Neural cell (in vitro differentiated cells): ENCODE results near the gene GAREM2. TPM values are rescaled to one million over a fixed set of nuclear protein-coding genes. Genes with fewer than 3 reads are reported as not detected.

Source experiments
- H2AFZ ChIP-seq: fragments of 200-600, 300-800 bp; sonication (generic), shearing (Covaris generic); 2 replicates; pipeline ENCODE4 v1.6.0; 2014; ENCODE audit warnings: low read depth, mild to moderate bottlenecking, antibody characterized with exemption, low read length, moderate library complexity
- H3F3A ChIP-seq: fragments of 200-600 bp; shearing (Covaris generic); 2 replicates; pipeline ENCODE4 v1.6.1; 2016; ENCODE audit warnings: mild to moderate bottlenecking, moderate library complexity, mixed read lengths, antibody characterized with exemption, low read length; ENCODE audit not compliant: insufficient read depth, poor library complexity, severe bottlenecking
- H3K27ac ChIP-seq: fragments of 200-600, 300-800 bp; sonication (generic), shearing (Covaris generic); 2 replicates; pipeline ENCODE4 v1.5.1; 2014; ENCODE audit warnings: mild to moderate bottlenecking, low read length, moderate library complexity
- H3K27me3 ChIP-seq: fragments of 300-800, 200-600 bp; sonication (generic), shearing (Covaris generic); 2 replicates; pipeline ENCODE4 v1.6.0; 2014; ENCODE audit warnings: mild to moderate bottlenecking, low read depth, low read length, moderate library complexity; ENCODE audit not compliant: insufficient read depth
- H3K36me3 ChIP-seq: fragments of 300-800, 200-600 bp; sonication (generic), shearing (Covaris generic); 2 replicates; pipeline ENCODE4 v1.5.1; 2014; ENCODE audit warnings: mild to moderate bottlenecking, antibody characterized with exemption, low read length, moderate library complexity; ENCODE audit not compliant: insufficient read depth
- H3K4me2 ChIP-seq: fragments of 300-800, 200-600 bp; sonication (generic), shearing (Covaris generic); 2 replicates; pipeline ENCODE4 v1.6.0; 2014; ENCODE audit warnings: mild to moderate bottlenecking, low read length
- H3K4me3 ChIP-seq: fragments of 300-800, 200-600 bp; sonication (generic), shearing (Covaris generic); 2 replicates; pipeline ENCODE4 v1.5.1; 2014; ENCODE audit warnings: mild to moderate bottlenecking, low read length, moderate library complexity
- H3K79me2 ChIP-seq: fragments of 200-600 bp; shearing (Covaris generic); replicated peaks from 2 replicates; pipeline ENCODE4 v1.6.0; 2014; ENCODE audit warnings: mild to moderate bottlenecking, low read length, moderate library complexity; ENCODE audit not compliant: insufficient read depth
- H3K9ac ChIP-seq: fragments of 300-800, 200-600 bp; sonication (generic), shearing (Covaris generic); 2 replicates; pipeline ENCODE4 v1.6.1; 2016; ENCODE audit warnings: mild to moderate bottlenecking, low read length, mixed read lengths
- H3K9me2 ChIP-seq: fragments of 200-600 bp; shearing (Covaris generic); 2 replicates; pipeline ENCODE4 v1.6.1; 2016; ENCODE audit warnings: mild to moderate bottlenecking, low read length, mixed read lengths; ENCODE audit not compliant: insufficient read depth
- H3K9me3 ChIP-seq: fragments of 200-600, 300-800 bp; sonication (generic), shearing (Covaris generic); 2 replicates; pipeline ENCODE4 v1.6.1; 2016; ENCODE audit warnings: mild to moderate bottlenecking, mixed run types, low read length, moderate library complexity, mixed read lengths
- H4K20me1 ChIP-seq: fragments of 200-600 bp; shearing (Covaris generic); 2 replicates; pipeline ENCODE4 v1.6.1; 2016; ENCODE audit warnings: mild to moderate bottlenecking, mixed run types; ENCODE audit not compliant: insufficient read depth
- EP300 ChIP-seq: fragments of 450-650 bp; conservative IDR thresholded peaks from 2 replicates; pipeline ENCODE4 v1.6.1; 2014; ENCODE audit warnings: antibody characterized with exemption, mild to moderate bottlenecking, moderate library complexity; ENCODE audit not compliant: poor library complexity, severe bottlenecking
- EZH2 ChIP-seq: fragments of 200-600, 300-800 bp; shearing (Covaris generic), sonication (generic); IDR thresholded peaks from 2 replicates; pipeline ENCODE4 v1.6.1; 2014; ENCODE audit warnings: antibody characterized with exemption, low read length, borderline replicate concordance, mild to moderate bottlenecking; ENCODE audit not compliant: insufficient read depth, poor library complexity, severe bottlenecking
- MXI1 ChIP-seq: fragments of 450-650 bp; conservative IDR thresholded peaks from 2 replicates; pipeline ENCODE4 v1.6.1; 2014; ENCODE audit warnings: antibody characterized with exemption, mild to moderate bottlenecking; ENCODE audit not compliant: poor library complexity, severe bottlenecking
- POLR2AphosphoS5 ChIP-seq: IDR thresholded peaks from 2 replicates; pipeline ENCODE4 v1.6.1; 2012
- RAD21 ChIP-seq: fragments of 450-650 bp; conservative IDR thresholded peaks from 2 replicates; pipeline ENCODE4 v1.6.1; 2014; ENCODE audit warnings: antibody characterized with exemption, mild to moderate bottlenecking, moderate library complexity
- SMC3 ChIP-seq: fragments of 450-650 bp; conservative IDR thresholded peaks from 2 replicates; pipeline ENCODE4 v1.6.1; 2014; ENCODE audit warnings: antibody characterized with exemption, mild to moderate bottlenecking, moderate library complexity; ENCODE audit not compliant: poor library complexity
- TAF1 ChIP-seq: IDR thresholded peaks from 2 replicates; pipeline ENCODE4 v1.6.1; 2012; ENCODE audit warnings: low read depth
- polyA plus RNA-seq: library from polyadenylated mRNA; depleted of rRNA; stranded (reverse); fragments of >200 nt; gene quantifications from 2 replicates; pipeline ENCODE4 v1.2.3, GENCODE V29; 2014
- TF ChIP-seq, protein P1 (sequence below): IDR thresholded peaks from 2 replicates; pipeline ENCODE4 v1.6.1; 2012; ENCODE audit warnings: borderline replicate concordance
- TF ChIP-seq, protein P2 (sequence below): fragments of 450-650 bp; IDR thresholded peaks from 2 replicates; pipeline ENCODE4 v1.5.1; 2014; ENCODE audit warnings: antibody characterized with exemption, mild to moderate bottlenecking, moderate library complexity; ENCODE audit not compliant: poor library complexity, severe bottlenecking

The GAREM2 gene
- polyA plus RNA-seq, 1 donor from 2014 or later: 3.2 TPM

DNA sequence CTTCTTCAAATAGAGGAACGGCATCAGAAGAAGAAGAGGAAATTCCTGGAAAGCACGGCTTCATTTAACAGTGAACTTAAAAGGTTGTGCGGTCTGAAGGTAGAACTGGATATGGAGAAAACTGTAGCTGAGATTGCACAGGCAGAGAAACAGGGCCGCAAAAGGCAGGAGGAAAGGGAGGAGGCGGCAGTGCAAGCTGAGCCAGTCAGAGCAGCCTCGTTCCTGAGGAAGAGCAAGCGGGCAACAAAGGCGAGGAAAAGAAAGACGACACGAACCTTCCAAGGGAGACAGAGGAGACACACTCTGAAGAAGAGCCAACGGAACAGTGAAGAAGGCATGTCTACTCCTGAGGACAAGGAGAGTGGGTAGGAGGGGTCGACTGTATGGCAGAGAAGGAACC, 22.6 kb upstream of the GAREM2 start:
- no peak overlapping the region for H2AFZ ChIP-seq
- H3K27me3 ChIP-seq: no peaks in the 10 kb centered on the region
- no peak overlapping the region for H3K27ac ChIP-seq
- H3K9me2 ChIP-seq: no peaks in the 10 kb centered on the region
- H4K20me1 ChIP-seq: no peaks in the 10 kb centered on the region
- no peak overlapping the region for H3K4me2 ChIP-seq
- TF ChIP-seq SMC3 (no peak), MXI1 (no peak), TAF1 (no peak), POLR2AphosphoS5 (no peak), RAD21 (no peak), EZH2 (no peak), EP300 (no peak)
- TF ChIP-seq, protein P1, sequence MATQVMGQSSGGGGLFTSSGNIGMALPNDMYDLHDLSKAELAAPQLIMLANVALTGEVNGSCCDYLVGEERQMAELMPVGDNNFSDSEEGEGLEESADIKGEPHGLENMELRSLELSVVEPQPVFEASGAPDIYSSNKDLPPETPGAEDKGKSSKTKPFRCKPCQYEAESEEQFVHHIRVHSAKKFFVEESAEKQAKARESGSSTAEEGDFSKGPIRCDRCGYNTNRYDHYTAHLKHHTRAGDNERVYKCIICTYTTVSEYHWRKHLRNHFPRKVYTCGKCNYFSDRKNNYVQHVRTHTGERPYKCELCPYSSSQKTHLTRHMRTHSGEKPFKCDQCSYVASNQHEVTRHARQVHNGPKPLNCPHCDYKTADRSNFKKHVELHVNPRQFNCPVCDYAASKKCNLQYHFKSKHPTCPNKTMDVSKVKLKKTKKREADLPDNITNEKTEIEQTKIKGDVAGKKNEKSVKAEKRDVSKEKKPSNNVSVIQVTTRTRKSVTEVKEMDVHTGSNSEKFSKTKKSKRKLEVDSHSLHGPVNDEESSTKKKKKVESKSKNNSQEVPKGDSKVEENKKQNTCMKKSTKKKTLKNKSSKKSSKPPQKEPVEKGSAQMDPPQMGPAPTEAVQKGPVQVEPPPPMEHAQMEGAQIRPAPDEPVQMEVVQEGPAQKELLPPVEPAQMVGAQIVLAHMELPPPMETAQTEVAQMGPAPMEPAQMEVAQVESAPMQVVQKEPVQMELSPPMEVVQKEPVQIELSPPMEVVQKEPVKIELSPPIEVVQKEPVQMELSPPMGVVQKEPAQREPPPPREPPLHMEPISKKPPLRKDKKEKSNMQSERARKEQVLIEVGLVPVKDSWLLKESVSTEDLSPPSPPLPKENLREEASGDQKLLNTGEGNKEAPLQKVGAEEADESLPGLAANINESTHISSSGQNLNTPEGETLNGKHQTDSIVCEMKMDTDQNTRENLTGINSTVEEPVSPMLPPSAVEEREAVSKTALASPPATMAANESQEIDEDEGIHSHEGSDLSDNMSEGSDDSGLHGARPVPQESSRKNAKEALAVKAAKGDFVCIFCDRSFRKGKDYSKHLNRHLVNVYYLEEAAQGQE: no peak
- TF ChIP-seq, protein P2, sequence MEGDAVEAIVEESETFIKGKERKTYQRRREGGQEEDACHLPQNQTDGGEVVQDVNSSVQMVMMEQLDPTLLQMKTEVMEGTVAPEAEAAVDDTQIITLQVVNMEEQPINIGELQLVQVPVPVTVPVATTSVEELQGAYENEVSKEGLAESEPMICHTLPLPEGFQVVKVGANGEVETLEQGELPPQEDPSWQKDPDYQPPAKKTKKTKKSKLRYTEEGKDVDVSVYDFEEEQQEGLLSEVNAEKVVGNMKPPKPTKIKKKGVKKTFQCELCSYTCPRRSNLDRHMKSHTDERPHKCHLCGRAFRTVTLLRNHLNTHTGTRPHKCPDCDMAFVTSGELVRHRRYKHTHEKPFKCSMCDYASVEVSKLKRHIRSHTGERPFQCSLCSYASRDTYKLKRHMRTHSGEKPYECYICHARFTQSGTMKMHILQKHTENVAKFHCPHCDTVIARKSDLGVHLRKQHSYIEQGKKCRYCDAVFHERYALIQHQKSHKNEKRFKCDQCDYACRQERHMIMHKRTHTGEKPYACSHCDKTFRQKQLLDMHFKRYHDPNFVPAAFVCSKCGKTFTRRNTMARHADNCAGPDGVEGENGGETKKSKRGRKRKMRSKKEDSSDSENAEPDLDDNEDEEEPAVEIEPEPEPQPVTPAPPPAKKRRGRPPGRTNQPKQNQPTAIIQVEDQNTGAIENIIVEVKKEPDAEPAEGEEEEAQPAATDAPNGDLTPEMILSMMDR: no peak
- H3K9me3 ChIP-seq: no peaks in the 10 kb centered on the region
- no peak overlapping the region for H3K4me3 ChIP-seq
- H3K79me2 ChIP-seq: no peaks in the 10 kb centered on the region
- H3K36me3 ChIP-seq: no peaks in the 10 kb centered on the region
- H3F3A ChIP-seq: no peaks in the 10 kb centered on the region
- no peak overlapping the region for H3K9ac ChIP-seq

DNA sequence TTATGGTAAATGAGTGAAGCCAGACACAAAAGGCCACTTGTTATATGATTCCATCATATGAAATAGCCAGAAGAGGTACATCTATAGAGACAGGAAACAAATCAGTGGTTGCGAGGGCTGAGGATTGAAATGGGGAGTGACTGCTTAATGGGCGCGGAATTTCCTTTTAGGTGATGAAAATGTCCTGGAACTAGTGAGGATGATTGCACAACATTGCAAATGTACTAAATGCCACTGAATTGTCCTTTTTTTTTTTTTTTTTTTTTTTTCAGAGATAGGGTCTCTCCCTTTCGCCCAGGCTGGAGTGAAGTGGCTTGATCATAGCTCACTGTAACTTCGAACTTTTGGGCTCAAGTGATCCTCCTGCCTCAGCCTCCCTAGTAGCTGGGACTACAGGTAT, 15.3 kb upstream of the GAREM2 start:
- H3K36me3 ChIP-seq: no peaks in the 10 kb centered on the region
- no peaks in the 10 kb centered on the region for H3K27me3 ChIP-seq
- TF ChIP-seq EP300 (no peak), TAF1 (no peak), RAD21 (no peak), POLR2AphosphoS5 (no peak), SMC3 (no peak)
- TF ChIP-seq, protein P2: no peak
- TF ChIP-seq, protein P1: no peak
- no peak overlapping the region for H3K27ac ChIP-seq
- no peaks in the 10 kb centered on the region for H3K79me2 ChIP-seq
- no peak overlapping the region for H3K4me3 ChIP-seq
- H3K9ac ChIP-seq: no peak overlapping the region
- H3F3A ChIP-seq: no peaks in the 10 kb centered on the region
- H4K20me1 ChIP-seq: no peaks in the 10 kb centered on the region
- H2AFZ ChIP-seq: no peak overlapping the region
- H3K9me2 ChIP-seq: no peaks in the 10 kb centered on the region
- H3K4me2 ChIP-seq: no peak overlapping the region
- no peaks in the 10 kb centered on the region for H3K9me3 ChIP-seq
